OCI-LY7 (cell line): ENCODE measurements around the gene GALNT3.

ENCODE experiments used
- CTCF ChIP-seq: fragments of 200-600 bp; sonication (generic); conservative IDR thresholded peaks from 2 replicates; pipeline ENCODE4 v1.5.1; 2014; ENCODE audit warnings: mild to moderate bottlenecking, antibody characterized with exemption, low read length, moderate library complexity, mixed read lengths
- EZH2phosphoT487 ChIP-seq: fragments of 200-600 bp; sonication (generic); IDR thresholded peaks from 2 replicates; pipeline ENCODE4 v1.6.1; 2018; ENCODE audit warnings: low read depth, borderline replicate concordance, mild to moderate bottlenecking, mixed run types, antibody characterized with exemption, low read length, moderate library complexity, mixed read lengths

- no peak for TF ChIP-seq CTCF
- no peak for TF ChIP-seq EZH2phosphoT487
These were observed at the start of gene GALNT3 for GRCh38 chr2:165793779-165794535.
